Measurements from ENCODE around the gene PCBP3.

Gene PCBP3

DNA sequence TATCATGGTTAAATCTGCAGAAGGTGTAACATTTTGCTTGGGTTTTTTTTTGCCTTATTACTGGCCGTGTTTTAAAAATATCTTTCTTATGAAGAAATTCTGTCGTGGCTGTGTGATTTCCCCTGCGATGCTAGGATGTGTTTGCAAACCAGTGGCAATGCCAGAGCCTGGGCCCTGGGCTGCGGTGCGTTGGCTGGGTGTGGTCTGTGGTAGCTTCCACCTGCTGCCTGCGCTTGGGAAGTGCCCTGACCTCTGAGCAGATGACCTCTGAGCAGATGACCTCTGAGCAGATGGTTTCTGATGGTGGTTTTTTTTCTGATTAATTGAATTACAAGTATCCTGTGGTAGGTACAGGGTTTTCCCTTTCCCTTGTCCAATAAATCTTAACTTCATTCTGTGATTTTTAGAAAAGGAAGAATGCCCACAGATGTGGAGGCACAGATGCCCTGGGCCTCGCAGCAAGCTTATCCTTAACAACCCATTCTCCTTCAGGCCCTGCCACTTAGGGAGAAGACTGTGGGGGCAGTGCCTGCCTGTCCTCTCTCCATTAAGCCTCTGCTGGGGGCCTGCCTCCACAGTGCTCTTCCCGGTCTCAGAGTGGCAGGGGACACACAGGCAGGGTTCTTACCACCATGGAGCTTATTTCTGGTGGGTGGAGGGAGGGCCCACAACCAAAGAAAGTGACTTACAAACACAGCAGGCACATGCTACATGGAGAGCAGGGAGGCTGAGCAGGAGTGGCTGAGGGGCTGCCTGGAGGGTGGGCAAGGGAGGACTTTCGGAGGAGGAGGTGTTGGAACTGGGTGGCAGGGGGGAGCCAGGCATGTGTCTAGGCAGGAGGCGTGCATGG, 81.7 kb downstream of the PCBP3 start:
- H3K4me3 ChIP-seq (ENCODE audit: low read length) = no peak overlapping the region
- TF ChIP-seq ZNF274 (IDR thresholded peaks at IDR 0.05; ENCODE audit: low read depth, low read length) = no peak

DNA sequence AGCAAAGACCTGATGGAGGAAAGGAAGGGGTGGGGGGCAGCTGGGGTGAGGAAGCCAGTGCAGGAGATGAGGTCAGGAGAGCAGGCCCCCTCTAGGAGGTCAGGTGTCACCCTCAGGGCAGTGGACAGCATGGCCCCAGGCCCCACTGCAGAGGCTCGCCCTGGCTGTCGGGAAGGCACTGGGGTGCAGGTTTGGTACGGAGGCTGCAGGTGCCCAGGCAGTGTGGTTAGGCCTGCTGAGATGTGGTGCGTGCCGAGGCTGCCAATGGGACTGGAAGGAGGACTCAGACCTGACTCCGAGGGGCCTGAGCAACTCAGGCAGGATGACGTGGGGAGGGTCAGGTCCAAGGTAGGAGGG, 82.3 kb downstream of the PCBP3 start:
- no peak overlapping the region for H3K4me3 ChIP-seq (ENCODE audit: low read length)
- no peak for TF ChIP-seq ZNF274 (IDR thresholded peaks at IDR 0.05; ENCODE audit: low read depth, low read length)

DNA sequence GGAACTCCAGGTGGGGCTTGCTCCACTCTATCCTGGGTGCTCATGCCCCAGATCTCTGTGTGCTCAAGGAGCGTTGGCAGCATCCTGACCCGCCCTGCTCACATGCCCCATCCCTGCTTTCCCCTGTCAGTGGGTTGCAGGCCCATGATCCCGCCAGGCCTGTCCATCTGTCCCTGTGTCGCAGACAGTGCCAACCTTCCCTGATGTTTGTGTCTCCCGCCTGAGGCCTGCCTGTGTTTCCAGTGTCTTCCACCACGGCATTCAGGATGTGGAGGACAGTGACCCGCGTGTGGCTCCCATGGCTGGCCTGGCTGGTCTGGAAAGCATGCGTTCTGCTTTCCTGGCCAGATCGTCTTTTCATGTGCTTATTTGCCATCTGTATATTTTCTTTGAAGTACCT, 82.9 kb downstream of the PCBP3 start:
- TF ChIP-seq ZNF274 (IDR thresholded peaks at IDR 0.05; ENCODE audit: low read depth, low read length) = no peak
- H3K4me3 ChIP-seq (ENCODE audit: low read length) = no peak overlapping the region

GRCh38 chr21:45727390-45727789, 83.9 kb downstream of the PCBP3 start:
- no peak for TF ChIP-seq ZNF274 (IDR thresholded peaks at IDR 0.05; ENCODE audit: low read depth, low read length)
- no peak overlapping the region for H3K4me3 ChIP-seq (ENCODE audit: low read length)

DNA sequence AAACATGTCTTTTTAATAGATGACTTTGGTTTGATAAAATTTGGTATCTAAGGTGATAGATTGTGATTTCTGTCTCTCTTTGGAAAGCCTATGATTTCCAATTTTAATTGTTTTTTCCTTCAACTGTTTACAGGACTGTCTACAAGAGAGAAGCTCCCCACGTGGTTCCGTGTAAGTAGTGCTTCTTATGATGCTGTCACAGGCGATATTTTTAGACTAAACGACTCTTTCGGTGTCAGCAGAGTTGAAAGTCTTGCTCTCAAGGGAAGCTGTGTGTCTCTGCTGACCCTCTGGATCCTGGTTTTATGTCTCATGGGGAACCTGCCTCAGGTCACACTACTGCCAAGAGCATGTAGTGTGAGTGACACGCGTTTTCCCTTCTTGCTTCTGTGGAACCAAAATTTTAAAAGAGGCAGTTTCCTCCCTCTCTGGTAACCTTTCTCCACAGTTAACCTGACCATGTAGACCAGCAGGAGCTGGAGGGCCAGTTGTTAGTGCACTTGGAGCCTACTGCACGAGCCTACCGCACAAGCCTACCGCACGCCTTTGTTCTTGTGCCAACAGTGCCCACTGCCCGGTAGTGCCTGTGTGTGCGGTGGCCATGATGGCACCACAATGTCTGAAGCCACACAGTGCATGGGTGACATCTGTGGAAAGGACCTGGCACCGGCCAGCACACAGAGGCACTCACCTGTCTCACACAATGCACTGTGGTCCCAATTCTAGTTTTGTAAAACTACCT, 91.9 kb downstream of the PCBP3 start:
- no peak overlapping the region for H3K4me3 ChIP-seq (ENCODE audit: low read length)
- no peak for TF ChIP-seq ZNF274 (IDR thresholded peaks at IDR 0.05; ENCODE audit: low read depth, low read length)

DNA sequence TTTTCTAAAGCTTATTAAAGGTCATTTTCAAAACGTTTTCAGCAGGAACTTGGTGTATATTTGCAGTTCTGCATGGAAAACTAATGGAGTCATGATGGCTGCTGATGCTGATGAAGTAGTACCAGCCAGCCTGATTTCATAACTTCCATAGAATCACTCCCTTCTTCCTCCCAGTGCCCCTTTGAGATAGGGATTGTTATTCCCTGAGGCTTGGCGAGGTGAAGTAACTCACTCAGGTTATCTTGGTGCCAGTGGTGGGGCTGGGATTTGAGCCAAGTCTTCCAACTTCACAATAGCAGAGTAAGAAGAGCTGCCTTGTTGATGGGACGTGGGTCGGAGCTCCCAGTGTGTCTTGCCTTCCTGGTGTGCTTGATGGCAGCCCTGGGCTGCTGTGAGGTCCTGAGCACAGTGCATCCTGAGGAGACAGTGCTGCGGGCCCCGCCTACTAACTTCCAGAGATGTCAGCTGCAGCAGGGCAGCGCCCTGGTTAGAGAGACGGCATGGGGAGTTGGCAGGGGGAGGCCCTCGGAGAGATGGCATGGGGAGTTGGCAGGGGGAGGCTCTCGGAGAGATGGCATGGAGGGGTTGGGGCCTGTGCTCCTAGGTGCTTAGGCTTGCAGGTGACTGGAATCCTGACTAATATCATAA, 92.6 kb downstream of the PCBP3 start:
- TF ChIP-seq ZNF274 (IDR thresholded peaks at IDR 0.05; ENCODE audit: low read depth, low read length) = no peak
- no peak overlapping the region for H3K4me3 ChIP-seq (ENCODE audit: low read length)

DNA sequence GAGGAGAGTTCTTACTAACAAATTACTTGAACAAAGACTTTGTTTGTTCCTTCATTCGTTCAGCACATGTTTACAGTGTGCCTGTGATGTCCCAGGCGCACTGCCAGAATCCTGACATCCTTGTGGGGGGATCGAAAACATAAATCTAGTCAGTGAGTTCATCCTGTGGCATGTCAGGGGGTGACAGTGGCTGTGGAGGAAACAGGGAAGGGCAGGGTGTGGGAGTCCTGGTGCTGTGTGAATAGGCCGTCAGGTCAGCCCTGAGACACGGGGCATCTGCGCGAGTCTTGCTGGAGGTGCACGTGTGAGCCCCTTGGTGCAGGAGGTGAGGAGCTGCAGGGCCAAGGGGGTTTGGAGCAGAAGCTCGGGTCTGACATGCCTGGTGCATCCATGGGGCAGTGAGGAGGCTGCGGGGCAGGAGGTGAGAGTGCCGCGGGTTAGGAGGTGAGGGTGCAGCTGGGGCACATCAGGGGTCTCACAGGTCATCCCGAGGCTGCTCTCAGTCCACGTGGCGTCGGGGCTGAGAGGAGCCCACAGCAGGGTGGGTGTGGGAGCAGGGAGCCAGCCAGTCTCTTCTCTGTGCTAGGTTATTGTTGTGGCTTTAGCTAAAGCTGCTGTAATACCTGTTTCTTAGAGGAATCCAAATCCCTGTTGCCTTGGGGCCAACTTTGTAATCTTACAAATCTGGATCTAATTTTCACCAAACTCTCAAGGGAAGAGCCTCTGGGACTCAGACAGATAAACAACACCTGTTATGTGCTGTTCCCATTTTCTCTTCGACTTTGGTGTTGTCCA, 93.4 kb downstream of the PCBP3 start:
- no peak overlapping the region for H3K4me3 ChIP-seq (ENCODE audit: low read length)
- no peak for TF ChIP-seq ZNF274 (IDR thresholded peaks at IDR 0.05; ENCODE audit: low read depth, low read length)

- TF ChIP-seq ZNF274 (IDR thresholded peaks at IDR 0.05; ENCODE audit: low read depth, low read length) = no peak
- no peak overlapping the region for H3K4me3 ChIP-seq (ENCODE audit: low read length)
Measured at GRCh38 chr21:45737485-45738166, 94.1 kb downstream of the PCBP3 start.

GRCh38 chr21:45739218-45740087, 95.9 kb downstream of the PCBP3 start:
- no peak for TF ChIP-seq ZNF274 (IDR thresholded peaks at IDR 0.05; ENCODE audit: low read depth, low read length)
- H3K4me3 ChIP-seq (ENCODE audit: low read length) = no peak overlapping the region

- H3K4me3 ChIP-seq (ENCODE audit: low read length) = no peak overlapping the region
- TF ChIP-seq ZNF274 (IDR thresholded peaks at IDR 0.05; ENCODE audit: low read depth, low read length) = no peak
Measured at GRCh38 chr21:45740088-45740440, 96.5 kb downstream of the PCBP3 start.

GRCh38 chr21:45740491-45741357, 97.2 kb downstream of the PCBP3 start:
- TF ChIP-seq ZNF274 (IDR thresholded peaks at IDR 0.05; ENCODE audit: low read depth, low read length) = no peak

GRCh38 chr21:45741691-45742090, 98.2 kb downstream of the PCBP3 start:
- no peak overlapping the region for H3K4me3 ChIP-seq (ENCODE audit: low read length)
- TF ChIP-seq ZNF274 (IDR thresholded peaks at IDR 0.05; ENCODE audit: low read depth, low read length) = no peak

More at GRCh38 chr21:45740491-45741357, 97.2 kb downstream of the PCBP3 start:
- H3K4me3 ChIP-seq (ENCODE audit: low read length) = no peak overlapping the region

Measured in GM08714 (cell line).